Fibroblast of lung (primary cell): Measurements from ENCODE around the gene CDKAL1.

Source experiments
- EZH2 ChIP-seq: IDR thresholded peaks from 2 replicates; pipeline ENCODE4 v1.5.1; 2012; ENCODE audit warnings: low read length, control low read depth, mild to moderate bottlenecking; ENCODE audit errors: missing control alignments
- TF ChIP-seq, protein P1 (sequence below), 2 donors: IDR thresholded peaks in 1 of 2; conservative IDR thresholded peaks in 1 of 2; 1 replicate in 1 of 2; 2 replicates in 1 of 2; pipeline ENCODE4 v1.5.1; 2011 to 2012; ENCODE audit warnings: low read length in 2 of 2, control low read depth in 1 of 2, inconsistent platforms in 1 of 2, low read depth in 1 of 2, mild to moderate bottlenecking in 1 of 2

GRCh38 chr6:21061892-21062291, 527.6 kb downstream of the CDKAL1 start:
- TF ChIP-seq, protein P1, sequence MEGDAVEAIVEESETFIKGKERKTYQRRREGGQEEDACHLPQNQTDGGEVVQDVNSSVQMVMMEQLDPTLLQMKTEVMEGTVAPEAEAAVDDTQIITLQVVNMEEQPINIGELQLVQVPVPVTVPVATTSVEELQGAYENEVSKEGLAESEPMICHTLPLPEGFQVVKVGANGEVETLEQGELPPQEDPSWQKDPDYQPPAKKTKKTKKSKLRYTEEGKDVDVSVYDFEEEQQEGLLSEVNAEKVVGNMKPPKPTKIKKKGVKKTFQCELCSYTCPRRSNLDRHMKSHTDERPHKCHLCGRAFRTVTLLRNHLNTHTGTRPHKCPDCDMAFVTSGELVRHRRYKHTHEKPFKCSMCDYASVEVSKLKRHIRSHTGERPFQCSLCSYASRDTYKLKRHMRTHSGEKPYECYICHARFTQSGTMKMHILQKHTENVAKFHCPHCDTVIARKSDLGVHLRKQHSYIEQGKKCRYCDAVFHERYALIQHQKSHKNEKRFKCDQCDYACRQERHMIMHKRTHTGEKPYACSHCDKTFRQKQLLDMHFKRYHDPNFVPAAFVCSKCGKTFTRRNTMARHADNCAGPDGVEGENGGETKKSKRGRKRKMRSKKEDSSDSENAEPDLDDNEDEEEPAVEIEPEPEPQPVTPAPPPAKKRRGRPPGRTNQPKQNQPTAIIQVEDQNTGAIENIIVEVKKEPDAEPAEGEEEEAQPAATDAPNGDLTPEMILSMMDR (conservative IDR thresholded peaks at IDR 0.05 in 1 of 2, IDR thresholded peaks at IDR 0.05 in 1 of 2; ENCODE audit: low read depth in 1 of 2, low read length in 2 of 2): no peak
- no peak for TF ChIP-seq EZH2
